Esophagus squamous epithelium (tissue), 5 donors: ENCODE data around the gene PHKB. TPM values are rescaled to one million over a fixed set of nuclear protein-coding genes. Genes with fewer than 3 reads are reported as not detected.

ENCODE experiments used
- DNase-seq: peaks from one replicate; lab custom pipeline; 2025; lab: John Stamatoyannopoulos, UW
- H3K27ac ChIP-seq, 4 donors: fragments of 200-600 bp; sonication (generic); one replicate each; pipeline ENCODE4 v1.5.1; 2016 to 2019; ENCODE audit warnings: mild to moderate bottlenecking in 1 of 4
- H3K27me3 ChIP-seq, 4 donors: fragments of 200-600 bp; sonication (generic); 1 replicate in 3 of 4; 2 replicates in 1 of 4; pipeline versions ENCODE4 v1.5.1 to v1.6.0; 2017 to 2021; ENCODE audit warnings: antibody characterized with exemption in 1 of 4
- H3K36me3 ChIP-seq, 3 donors: fragments of 200-600 bp; sonication (generic); one replicate each; pipeline ENCODE4 v1.5.1; 2016 to 2019
- H3K4me1 ChIP-seq, 3 donors: fragments of 200-600 bp; sonication (generic); one replicate each; pipeline ENCODE4 v1.5.1; 2017 to 2019
- H3K4me3 ChIP-seq, 4 donors: fragments of 200-600 bp; sonication (generic); 1 replicate in 3 of 4; 2 replicates in 1 of 4; pipeline ENCODE4 v1.5.1; 2016 to 2019; ENCODE audit warnings: mild to moderate bottlenecking in 2 of 4, moderate library complexity in 1 of 4
- H3K9me3 ChIP-seq, 3 donors: fragments of 200-600 bp; sonication (generic); one replicate each; pipeline ENCODE4 v1.5.1; 2016 to 2019
- CTCF ChIP-seq, 6 experiments: fragments of 450-650 bp in 4 of 6; fragments of 200-600 bp in 2 of 6; sonication (generic) in 2 of 6; IDR thresholded peaks; one replicate each; pipeline ENCODE4 v1.5.1; 2016 to 2019; ENCODE audit warnings: antibody characterized with exemption in 6 of 6, mild to moderate bottlenecking in 4 of 6, moderate library complexity in 4 of 6
- POLR2A ChIP-seq, 4 donors: fragments of 450-650 bp; IDR thresholded peaks; one replicate each; pipeline ENCODE4 v1.6.1; 2017; ENCODE audit warnings: antibody characterized with exemption in 4 of 4, mild to moderate bottlenecking in 4 of 4, moderate library complexity in 3 of 4
- WGBS, 2 donors: methylation state at CpG; one replicate each; pipeline ENCODE4 v1.1.5; 2018; 5-methylcytosine and 5-hydroxymethylcytosine counted together
- intact Hi-C: fragments of 100-400 bp; cut with DNase I; formaldehyde crosslinking; loops from one replicate; pipeline ENCODE4 v1.15.0; 2022
- total RNA-seq, 4 donors: library from RNA; depleted of rRNA; stranded (reverse); fragments of >200 nt; gene quantifications; one replicate each; pipeline ENCODE4 v1.1.0, GENCODE V29; 2016
- donor health status: DM: yes; HTN: yes; CAD: no.

Gene PHKB
- total RNA-seq, 4 donors from 2014 or later, result 39.0 to 81.3 (median 53.8) TPM

- 90 to 93% methylated on average over 4 of the region's 4 CpGs for WGBS, 2 donors
- DNase-seq, result no peak
- Histone ChIP-seq H3K4me3 (no peak overlapping the region), H3K36me3 (peaks cover 0 to 84% (median 0%) of the 10 kb centered on the region in 3 donors), H3K27ac (no peak overlapping the region), H3K9me3 (no peaks in the 10 kb centered on the region), H3K27me3 (no peaks in the 10 kb centered on the region), H3K4me1 (no peaks in the 10 kb centered on the region)
- intact Hi-C loops, result no loop called here
- TF ChIP-seq CTCF (IDR thresholded peaks at IDR 0.05), result no peak
- TF ChIP-seq POLR2A (IDR thresholded peaks at IDR 0.05), result no peak
Observed at GRCh38 chr16:47660540-47660939, 199.4 kb downstream of the PHKB start.

GRCh38 chr16:47664653-47665325 is 203.7 kb downstream of the PHKB start:
- Histone ChIP-seq H3K4me1 (no peaks in the 10 kb centered on the region), H3K27ac (no peak overlapping the region), H3K9me3 (no peaks in the 10 kb centered on the region), H3K4me3 (no peak overlapping the region), H3K27me3 (no peaks in the 10 kb centered on the region), H3K36me3 (peaks cover 0 to 91% (median 4%) of the 10 kb centered on the region in 3 donors)
- DNase-seq, result no peak
- 77 to 83% methylated on average over 4 of the region's 4 CpGs for WGBS, 2 donors
- intact Hi-C loops, result no loop called here
- TF ChIP-seq CTCF (IDR thresholded peaks at IDR 0.05) (no peak), POLR2A (IDR thresholded peaks at IDR 0.05) (no peak)

GRCh38 chr16:47666434-47666833 is 205.3 kb downstream of the PHKB start:
- DNase-seq, result no peak
- intact Hi-C loops, result no loop called here
- no peak for TF ChIP-seq CTCF (IDR thresholded peaks at IDR 0.05)
- TF ChIP-seq POLR2A (IDR thresholded peaks at IDR 0.05), result no peak
- Histone ChIP-seq H3K4me1 (no peaks in the 10 kb centered on the region), H3K4me3 (no peak overlapping the region), H3K27ac (no peak overlapping the region), H3K27me3 (no peaks in the 10 kb centered on the region), H3K9me3 (no peaks in the 10 kb centered on the region), H3K36me3 (peaks cover 0 to 86% (median 4%) of the 10 kb centered on the region in 3 donors)
- 95 to 96% methylated on average over 3 of the region's 3 CpGs for WGBS, 2 donors

- TF ChIP-seq CTCF (IDR thresholded peaks at IDR 0.05), result no peak
- no peak for TF ChIP-seq POLR2A (IDR thresholded peaks at IDR 0.05)
- Histone ChIP-seq H3K27ac (no peak overlapping the region), H3K4me3 (no peak overlapping the region), H3K27me3 (no peaks in the 10 kb centered on the region), H3K4me1 (no peaks in the 10 kb centered on the region), H3K36me3 (peaks cover 0 to 77% (median 4%) of the 10 kb centered on the region in 3 donors), H3K9me3 (no peaks in the 10 kb centered on the region)
- 92% methylated on average over 6 of the region's 6 CpGs for WGBS, 2 donors
- intact Hi-C loops, result no loop called here
- DNase-seq, result no peak
Observed at GRCh38 chr16:47667956-47668355, 206.8 kb downstream of the PHKB start.

GRCh38 chr16:47672475-47672874 is 211.3 kb downstream of the PHKB start:
- no peak for TF ChIP-seq POLR2A (IDR thresholded peaks at IDR 0.05)
- peaks cover 4 to 66% (median 8%) of the 10 kb centered on the region in 3 donors for H3K36me3 ChIP-seq
- no peaks in the 10 kb centered on the region for H3K9me3 ChIP-seq
- intact Hi-C loops, result no loop called here
- no peak for DNase-seq
- H3K27me3 ChIP-seq, result no peaks in the 10 kb centered on the region
- H3K4me1 ChIP-seq, result no peaks in the 10 kb centered on the region
- no peak overlapping the region for H3K27ac ChIP-seq
- no peak overlapping the region for H3K4me3 ChIP-seq
